Measurements from ENCODE around the gene SH3D19. TPM values are rescaled to one million over a fixed set of nuclear protein-coding genes. Genes with fewer than 3 reads are reported as not detected.
"Not testable (repeated sequence)": the region's sequence is repeated elsewhere in the genome, so short reads cannot be mapped to it uniquely, and the experiment has no call there.

SH3D19 gene
- total RNA-seq, 1 donor from 2014 or later = 142 TPM

DNA sequence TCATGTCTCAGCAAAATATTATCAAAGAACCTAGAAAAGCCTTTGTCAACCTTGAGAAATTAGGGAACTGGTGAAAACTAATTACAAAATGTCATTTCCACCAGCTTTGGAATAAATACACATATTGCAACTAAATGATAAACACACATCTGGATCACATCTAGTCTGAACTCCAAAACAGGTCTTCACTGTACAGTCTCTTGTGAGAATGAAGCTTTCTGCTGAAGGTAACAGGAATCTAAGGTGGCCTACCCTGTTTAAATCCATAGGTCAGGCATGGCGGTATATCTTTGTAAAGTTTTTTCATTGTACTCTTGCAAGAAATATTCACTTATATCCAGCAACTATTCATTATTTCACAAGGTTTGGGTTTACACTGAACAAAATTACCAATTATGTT, 1.7 kb downstream of the SH3D19 start:
- no peak for DNase-seq (ENCODE audit: low spot score)
- intact Hi-C loops (cut with DNase I) = no loop called here

DNA sequence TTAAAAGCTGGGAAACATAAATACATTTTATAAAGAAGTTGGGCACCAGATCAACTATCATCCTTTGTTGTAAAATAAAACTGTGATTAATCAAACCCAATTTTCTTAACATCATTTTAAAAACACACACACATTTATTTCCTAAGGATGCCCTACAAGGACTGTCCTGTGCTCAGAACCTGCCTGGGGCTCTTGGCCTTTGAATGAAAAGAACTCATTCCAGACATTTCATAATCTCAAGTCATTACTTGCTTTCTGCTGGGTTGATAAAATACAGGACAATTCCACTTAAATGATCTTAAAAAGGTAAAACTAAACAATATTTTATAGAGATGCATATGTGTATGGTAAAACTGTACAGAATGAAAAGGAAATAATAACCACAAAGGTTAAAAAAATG, 2.8 kb downstream of the SH3D19 start:
- no peak for DNase-seq (ENCODE audit: low spot score)
- intact Hi-C loops (cut with DNase I) = no loop called here

DNA sequence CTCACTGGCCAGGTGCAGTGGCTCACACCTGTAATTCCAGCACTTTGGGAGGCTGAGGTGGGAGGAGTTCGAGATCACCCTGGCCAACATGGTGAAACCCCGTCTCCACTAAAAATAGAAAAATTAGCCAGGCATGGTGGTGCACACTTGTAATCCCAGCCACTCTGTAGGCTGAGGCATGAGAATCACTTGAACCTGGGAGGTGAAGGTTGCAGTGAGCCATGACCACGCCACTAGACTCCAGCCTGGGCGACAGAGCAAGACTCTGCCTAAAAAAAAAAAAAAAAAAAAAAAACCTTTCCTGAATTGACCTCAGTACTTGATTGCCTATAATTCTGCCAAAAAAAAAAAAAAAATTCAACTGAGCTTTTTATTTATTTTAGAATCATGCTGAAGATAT, 3.2 kb downstream of the SH3D19 start:
- DNase-seq (ENCODE audit: low spot score); intact Hi-C loops (cut with DNase I): not testable (repeated sequence)

DNA sequence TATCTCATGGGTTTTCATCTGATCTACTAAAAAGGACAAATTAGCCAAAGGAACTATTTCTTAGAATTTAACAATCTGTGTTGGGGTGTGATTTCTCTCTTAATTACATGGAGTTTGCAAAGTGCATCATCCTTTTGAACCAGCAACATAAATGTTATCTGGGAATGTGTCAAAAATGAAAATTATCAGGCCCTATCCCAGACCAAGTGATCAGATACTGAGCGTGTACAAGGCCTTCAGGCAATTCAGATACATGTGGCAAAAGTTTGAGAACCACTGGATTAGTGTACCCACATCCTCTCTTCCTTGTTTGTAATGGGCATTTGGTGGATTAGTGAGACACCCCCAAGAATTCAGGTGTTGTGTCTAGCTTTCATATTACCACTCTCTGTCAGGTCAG, 3.8 kb downstream of the SH3D19 start:
- DNase-seq (ENCODE audit: low spot score) = no peak
- intact Hi-C loops (cut with DNase I) = no loop called here

DNA sequence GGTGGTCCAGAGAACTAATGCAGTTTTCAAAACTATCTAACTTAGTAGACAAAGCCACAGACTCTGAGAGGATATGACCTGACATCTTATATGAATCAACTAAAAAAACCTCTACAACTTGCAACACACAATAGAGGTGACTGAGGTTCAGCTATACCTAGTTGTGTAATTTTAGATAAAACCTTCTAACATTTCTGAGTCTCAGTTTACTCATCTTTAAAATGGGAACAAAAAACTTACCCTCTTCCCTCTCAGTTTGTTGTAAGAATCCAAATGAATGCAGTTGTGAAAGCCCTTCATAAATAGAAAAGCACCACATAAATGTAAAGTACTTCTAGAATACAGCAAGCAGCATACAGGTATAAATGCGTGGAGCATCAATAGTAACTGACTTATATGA, 5.9 kb downstream of the SH3D19 start:
- no peak for DNase-seq (ENCODE audit: low spot score)
- intact Hi-C loops (cut with DNase I) = no loop called here

DNA sequence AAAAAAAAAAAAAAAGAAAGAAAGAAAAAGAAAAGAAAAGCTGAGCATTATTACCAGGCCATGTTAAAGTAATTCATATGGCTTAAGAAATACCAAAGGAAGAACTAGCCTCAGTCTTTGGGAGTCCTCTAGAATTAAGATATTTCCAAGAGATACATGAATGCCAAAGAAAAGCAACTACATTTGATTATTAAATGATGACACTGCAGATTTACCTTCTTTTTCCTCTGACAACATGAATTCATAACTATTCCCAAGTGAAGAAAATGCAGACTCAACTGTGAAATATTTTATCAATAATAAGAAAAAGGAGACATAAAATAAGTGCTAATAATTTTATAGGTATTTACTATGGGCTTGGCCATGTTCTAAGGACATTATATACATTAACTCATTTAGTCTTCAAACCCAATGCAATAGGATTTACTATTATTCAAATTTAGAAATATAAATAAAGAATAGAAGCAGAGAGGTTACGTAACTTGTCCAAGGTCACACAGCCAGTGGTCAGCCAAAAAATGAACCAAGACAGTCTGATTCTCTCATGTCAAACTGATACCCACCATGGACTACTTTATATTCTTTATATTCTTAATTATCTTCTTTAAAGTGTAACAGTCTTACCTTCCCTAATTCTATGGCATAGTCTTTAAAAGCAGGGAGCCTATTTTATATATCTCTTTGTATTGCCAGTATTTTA, 6.9 kb downstream of the SH3D19 start:
- DNase-seq (ENCODE audit: low spot score) = no peak
- intact Hi-C loops (cut with DNase I) = no loop called here

GRCh38 chr4:151316645-151317044, 8.8 kb downstream of the SH3D19 start:
- intact Hi-C loops (cut with DNase I) = loop anchor here (2.0 kb wide), 1 partner anchor 22 kb away; no protein-coding TSS in a partner anchor

GRCh38 chr4:151315212-151315886, 10.1 kb downstream of the SH3D19 start:
- intact Hi-C loops (cut with DNase I) = no loop called here
- no peak for DNase-seq (ENCODE audit: low spot score)

More at GRCh38 chr4:151316645-151317044, 8.8 kb downstream of the SH3D19 start:
- no peak for DNase-seq (ENCODE audit: low spot score)

- intact Hi-C loops (cut with DNase I) = no loop called here
- DNase-seq (ENCODE audit: low spot score) = no peak
Observed at GRCh38 chr4:151314479-151314878, 10.9 kb downstream of the SH3D19 start.

DNA sequence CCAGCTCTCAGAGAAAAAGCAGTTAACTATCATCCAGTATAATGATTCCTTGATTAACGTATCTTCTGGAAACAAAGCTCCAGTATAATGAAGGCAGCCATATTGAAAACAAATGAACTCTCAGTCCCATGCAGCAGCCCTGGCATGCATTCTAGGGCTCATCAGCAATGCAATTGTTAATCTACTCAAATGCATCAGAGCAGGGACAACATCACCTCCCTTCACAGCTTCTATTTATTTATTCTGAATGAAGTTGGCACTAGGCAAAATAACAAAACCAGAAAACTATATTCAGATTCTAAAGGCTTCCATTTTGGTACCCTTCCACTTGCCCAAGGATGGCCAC, 11.4 kb downstream of the SH3D19 start:
- no peak for DNase-seq (ENCODE audit: low spot score)
- intact Hi-C loops (cut with DNase I) = no loop called here

GRCh38 chr4:151313306-151314009, 11.9 kb downstream of the SH3D19 start:
- intact Hi-C loops (cut with DNase I) = no loop called here
- DNase-seq (ENCODE audit: low spot score) = no peak

DNA sequence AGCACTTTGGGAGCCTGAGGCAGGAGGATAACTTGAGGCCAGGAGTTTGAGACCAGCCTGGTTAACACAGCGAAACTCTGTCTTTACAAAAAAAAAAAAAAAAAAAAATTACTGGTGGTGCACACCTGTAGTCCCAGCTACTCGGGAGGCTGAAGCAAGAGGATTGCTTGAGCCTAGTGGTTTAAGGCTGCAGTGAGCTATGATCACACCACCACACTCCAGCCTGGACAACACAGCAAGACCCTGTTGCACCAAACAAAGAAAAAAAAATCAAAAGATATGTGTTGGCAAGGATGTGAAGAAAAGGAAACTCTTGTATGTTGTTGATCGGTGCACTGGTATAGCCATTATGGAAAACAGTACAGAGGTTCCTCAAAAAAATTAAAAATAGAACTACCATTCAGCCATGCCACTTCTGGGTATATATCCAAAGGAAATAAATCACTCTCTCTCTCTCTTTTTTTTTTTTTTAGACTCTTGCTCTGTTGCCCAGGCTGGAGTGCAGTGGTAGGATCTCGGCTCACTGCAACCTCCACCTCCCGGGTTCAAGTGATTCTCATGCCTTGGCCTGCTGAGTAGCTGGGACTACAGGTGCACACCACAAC, 15.2 kb downstream of the SH3D19 start:
- intact Hi-C loops (cut with DNase I) = no loop called here
- no peak for DNase-seq (ENCODE audit: low spot score)

DNA sequence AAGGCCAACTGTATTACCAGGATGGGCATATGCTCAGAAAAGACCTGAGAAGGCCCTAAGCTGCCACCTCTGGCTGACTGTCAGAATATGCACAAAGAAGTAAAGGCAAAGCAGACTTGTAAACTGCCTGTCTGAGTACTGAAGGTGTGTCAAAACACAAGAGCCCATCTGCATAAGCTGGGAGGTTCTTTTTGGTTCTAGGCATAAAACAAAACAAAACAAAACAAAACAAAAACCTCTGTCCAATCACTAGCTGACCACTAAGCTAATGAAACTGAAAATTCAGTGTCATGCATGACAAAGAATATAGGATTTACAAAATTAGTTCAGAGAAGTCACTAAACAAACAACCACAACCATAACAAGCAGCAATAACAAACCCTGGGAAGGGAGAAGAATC, 20.6 kb downstream of the SH3D19 start:
- no peak for DNase-seq (ENCODE audit: low spot score)
- intact Hi-C loops (cut with DNase I) = no loop called here

DNA sequence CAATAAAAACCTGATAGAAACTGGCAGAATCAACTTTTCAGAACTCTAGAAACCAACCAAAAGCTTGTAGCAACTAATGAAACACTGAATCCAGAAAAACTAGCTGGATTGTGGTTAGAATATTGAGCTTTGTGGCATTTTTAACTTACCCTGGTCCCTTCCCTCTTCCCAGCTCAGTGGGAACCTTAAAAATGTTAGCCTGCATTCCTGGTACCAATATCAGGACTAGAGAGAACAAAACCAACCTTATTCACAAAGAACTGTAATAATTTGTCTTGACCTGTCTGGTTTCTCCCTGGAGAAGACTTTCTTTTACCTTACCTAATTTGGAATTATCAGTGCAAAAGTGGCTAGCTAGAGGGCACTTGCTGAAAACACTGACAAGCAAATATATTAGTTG, 21.2 kb downstream of the SH3D19 start:
- intact Hi-C loops (cut with DNase I) = no loop called here

DNA sequence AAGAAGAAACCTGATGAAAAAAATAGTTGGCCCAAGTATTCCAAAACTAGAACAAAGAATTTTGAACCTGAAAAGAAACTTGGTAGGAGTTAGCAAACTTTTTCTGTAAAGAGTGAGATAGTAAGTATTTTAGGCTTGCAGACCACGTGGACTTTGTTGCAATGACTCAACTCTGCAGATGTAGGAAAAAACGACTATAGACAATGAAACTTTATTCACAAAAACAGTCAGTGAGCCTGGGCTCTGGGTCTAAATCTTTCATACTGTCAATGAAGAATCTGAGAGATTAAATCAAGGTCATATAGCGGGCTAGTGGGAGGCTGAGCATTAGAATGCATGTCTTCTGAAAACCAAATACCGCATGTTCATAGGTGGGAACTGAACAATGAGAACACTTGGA, 23.0 kb downstream of the SH3D19 start:
- DNase-seq (ENCODE audit: low spot score) = no peak
- intact Hi-C loops (cut with DNase I) = no loop called here

More for the DNA sequence above, 21.2 kb downstream of the SH3D19 start:
- no peak for DNase-seq (ENCODE audit: low spot score)

GRCh38 chr4:151297170-151297569, 28.2 kb downstream of the SH3D19 start:
- DNase-seq (ENCODE audit: low spot score) = no peak
- intact Hi-C loops (cut with DNase I) = no loop called here

- no peak for DNase-seq (ENCODE audit: low spot score)
- intact Hi-C loops (cut with DNase I) = no loop called here
Observed at GRCh38 chr4:151296227-151296626, 29.2 kb downstream of the SH3D19 start.

DNA sequence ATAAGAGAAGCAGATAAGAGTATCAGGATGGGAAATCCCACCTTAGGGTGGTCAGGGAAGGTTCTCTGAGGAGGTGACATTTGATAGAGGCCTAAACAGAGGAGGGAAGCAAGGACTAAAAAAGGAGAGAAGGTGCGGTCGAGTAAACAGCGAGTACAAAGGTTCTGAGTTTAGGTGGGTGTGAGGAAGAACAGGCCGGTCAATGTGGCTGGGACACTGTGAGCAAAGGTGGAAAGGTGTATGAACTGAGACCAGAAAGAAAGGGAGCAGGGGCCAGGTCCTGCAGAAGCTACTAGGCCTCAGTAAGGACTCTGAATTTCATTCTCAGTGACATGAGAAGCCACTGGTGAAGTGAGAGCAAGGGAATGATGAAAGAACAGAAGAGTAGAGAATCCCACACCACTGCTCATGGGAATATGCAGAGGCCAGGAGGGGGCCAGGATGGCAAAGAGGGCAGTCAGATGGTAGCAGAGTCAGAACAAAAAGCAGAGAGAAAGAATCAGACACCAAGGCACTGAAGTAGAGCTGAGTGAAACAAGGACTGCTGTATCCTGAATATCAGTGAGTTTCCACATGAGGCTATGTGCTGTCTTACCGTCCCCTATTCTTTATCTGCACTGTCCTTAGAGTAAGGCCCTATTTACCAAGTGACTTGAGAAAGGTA, 30.4 kb downstream of the SH3D19 start:
- intact Hi-C loops (cut with DNase I) = loop anchor here (2.0 kb wide), 1 partner anchor 22 kb away; no protein-coding TSS in a partner anchor
- DNase-seq (ENCODE audit: low spot score) = no peak

DNA sequence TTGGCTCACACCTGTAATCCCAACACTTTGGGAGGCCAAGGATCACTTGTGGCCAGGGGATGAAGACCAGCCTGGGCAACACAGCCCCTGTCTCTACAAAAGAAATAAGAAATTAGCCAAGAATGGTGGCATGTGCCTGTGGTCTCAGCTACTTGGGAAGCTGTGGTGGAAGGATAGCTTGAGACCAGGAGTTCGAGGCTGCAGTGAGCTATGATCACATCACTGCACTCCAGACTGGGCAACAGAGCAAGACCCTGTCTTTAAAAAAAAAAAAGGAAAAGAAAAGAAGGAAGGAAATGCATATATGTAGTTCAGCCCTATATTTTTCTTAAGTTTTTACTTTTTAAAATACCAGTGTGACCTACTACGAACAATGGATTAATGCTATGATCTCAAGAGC, 33.4 kb downstream of the SH3D19 start:
- DNase-seq (ENCODE audit: low spot score) = no peak
- intact Hi-C loops (cut with DNase I) = no loop called here

- DNase-seq (ENCODE audit: low spot score) = no peak
- intact Hi-C loops (cut with DNase I) = no loop called here
Observed at GRCh38 chr4:151291485-151291884, 33.9 kb downstream of the SH3D19 start.

Data from cardiac septum (tissue), 1 donor.